LoVo (cell line): ENCODE data around the gene DZIP1L.
"Not testable (repeated sequence)": the region's sequence is repeated elsewhere in the genome, so short reads cannot be mapped to it uniquely, and the experiment has no call there.

ENCODE experiments used
- DNase-seq: peaks from one replicate; pipeline ENCODE4 v3.0.0-alpha.2; 2016; ENCODE audit warnings: low spot score

DZIP1L gene

DNA sequence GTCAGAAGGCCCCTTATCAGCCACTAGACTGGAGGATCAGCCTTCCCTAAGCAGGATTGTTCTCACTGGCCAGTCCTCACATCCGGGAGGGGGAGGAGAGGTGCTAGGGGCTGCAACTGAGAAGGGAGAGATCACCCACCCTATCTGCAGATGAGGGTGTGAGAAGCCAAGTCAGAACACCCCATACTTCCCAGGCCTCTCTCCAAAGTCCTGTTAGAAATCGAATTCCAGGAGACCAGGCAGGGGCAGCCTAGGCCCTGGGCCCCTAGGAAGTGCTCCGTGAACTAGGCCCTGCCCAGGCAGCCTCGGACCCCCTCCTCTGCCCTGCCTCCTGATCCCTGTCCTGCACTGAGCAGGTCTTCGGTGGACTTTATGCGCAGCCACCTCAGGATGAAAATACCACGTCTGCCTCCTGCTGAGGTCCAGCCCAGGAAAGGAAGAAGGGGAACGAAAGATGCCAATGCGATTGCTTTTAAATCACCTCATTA is 933 bp downstream of the DZIP1L start:
- DNase-seq: no peak

- DNase-seq: peak; percentile 31
Measured at GRCh38 chr3:138113326-138113725, 2.1 kb downstream of the DZIP1L start.

DNA sequence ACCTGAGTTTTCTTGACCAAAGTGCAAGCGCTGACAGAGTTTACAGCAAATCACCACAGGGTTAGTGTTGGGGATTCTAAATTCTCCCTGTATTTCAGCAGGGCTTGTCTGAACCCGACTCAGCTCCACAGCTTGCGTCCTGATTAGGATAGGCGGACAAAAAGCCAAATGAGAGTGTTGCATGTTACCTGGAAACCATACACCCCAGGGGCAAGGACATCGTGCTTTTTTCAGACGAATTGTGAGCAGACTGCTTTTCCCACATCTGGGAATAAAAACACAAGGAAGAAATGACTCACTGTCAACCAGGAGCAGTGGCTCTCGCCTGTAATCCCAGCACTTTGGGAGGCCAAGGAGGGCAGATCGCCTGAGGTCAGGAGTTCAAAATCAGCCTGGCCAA is 3.0 kb downstream of the DZIP1L start:
- no peak for DNase-seq

DNA sequence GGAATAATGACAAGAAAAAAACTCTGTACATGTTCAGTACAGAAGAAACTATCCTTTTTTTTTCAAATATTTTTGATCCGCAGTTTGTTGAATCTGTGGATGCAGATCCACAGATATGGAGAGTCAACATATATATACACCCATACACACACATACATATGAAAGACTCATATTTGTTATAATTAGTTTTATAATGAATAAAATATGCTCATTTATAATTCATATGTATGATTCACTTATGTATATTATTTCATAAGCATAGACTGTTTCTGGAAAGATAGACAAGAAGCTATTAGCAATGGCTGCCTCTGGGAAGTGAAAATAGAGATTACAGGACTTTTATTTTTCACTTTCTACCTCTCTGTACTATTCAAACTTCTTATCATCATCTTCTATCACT is 9.8 kb downstream of the DZIP1L start:
- no peak for DNase-seq

DNA sequence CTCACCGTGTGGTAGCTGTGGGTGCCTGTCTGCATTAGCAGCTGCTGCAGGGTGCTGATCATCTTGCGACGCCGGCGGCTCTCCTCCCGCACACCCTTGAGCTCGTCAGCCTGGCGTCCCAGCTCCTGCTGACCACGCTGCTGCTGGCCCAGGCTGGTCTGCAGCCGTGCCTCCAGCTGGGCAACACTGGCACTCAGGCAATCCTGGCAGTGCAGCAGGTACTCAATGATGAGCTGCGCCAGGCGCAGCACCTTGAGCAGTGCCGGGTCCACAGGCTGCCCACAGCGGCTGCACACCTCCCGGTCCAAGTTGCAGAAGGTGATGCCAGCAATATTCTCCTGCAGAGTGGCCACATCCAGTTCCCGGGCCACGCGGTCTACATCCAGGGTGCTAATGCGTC is 11.9 kb downstream of the DZIP1L start:
- DNase-seq: no peak

DNA sequence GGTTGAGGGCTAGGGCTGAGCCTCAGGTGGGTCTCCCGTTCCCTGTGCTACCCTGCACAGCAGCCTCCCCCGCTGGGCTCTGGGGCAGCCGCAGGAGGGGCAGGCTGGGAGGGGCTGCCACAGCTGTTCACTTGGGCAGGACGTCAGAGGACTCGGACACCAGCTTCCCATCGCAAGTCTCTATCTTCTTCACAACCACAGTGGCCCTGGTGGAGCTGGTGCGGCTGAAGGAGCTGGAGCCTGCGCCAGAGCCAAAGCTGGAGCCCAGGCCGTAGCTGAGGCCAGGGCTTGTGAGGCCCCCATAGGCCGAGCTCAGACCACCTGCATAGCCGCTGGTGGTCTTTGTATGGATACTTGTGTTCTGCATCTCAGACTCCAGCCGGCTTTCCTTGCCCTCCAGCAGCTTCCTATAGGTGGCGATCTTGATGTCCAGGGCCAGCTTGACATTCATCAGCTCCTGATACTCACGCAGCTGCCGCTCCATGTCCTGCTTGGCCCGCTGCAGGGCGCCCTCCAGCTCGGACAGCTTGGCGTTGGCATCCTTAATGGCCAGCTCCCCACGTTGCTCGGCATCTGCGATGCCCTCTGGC is 14.0 kb downstream of the DZIP1L start:
- DNase-seq: not testable (repeated sequence)

GRCh38 chr3:138099417-138099816 is 16.0 kb downstream of the DZIP1L start:
- DNase-seq: no peak

DNA sequence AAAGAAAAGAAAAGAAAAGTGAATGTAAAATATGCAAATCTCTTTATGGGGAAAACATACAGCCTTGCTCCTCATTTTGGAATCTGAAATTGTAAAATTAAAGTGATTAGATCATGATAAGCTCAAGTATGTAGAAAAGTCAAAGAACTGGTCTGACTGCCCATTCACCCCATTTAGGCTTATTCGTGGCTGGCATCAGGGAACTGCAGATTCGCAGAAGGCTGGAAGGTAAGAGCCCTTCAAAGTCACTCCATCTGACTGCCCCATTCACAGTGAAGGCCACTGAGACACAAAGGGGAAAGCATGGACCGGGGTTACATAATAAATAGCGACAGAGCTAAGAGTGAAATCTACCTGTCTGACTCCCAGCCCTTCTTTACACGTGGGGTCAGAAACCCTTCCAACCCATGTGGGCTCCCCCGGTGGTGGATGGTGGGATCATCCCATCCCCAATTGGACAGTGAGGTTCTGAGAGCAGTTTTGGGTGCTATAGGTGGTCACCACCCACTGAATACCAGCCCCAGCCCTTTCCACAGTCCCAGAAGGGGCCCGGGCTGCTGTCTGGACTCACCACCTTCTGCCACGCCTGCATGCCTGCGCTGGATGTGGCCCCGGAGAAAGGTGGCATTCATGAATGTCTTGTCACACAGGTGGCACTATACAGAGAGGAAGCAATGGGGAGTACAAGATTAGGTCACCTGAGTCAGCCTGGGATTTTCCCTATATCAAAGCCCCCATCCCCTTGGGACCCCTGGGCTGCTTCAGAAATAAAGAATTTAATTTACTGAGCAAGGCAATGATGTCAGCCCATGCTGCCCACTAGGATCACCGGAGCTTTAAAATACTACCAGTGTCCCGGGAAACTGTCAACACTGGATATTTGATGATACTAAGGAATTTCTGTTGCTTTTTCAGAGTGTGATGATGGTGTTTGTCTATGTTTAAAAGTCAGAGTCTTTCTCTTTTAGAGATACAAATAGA is 17.9 kb downstream of the DZIP1L start:
- no peak for DNase-seq

DNA sequence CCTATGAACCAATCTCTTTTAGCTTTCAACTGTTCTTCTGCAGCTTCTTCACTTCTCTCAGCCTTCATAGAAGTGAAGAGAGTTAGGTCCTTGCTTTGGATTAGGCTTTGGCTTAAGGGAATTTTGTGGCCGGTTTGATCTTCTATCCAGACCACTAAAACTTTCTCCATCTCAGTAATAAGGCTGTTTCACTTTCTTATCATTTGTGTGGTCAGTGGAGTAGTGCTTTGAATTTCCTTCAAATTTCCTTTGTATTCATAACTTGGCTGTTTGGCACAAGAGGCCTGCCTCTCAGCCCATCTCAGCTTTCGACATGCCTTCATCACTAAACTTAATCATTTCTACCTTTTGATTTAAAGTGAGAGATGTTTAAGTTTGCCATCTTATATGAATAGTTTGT is 21.7 kb downstream of the DZIP1L start:
- DNase-seq: no peak

GRCh38 chr3:138092023-138092422 is 23.4 kb downstream of the DZIP1L start:
- no peak for DNase-seq

- no peak for DNase-seq
Measured at GRCh38 chr3:138089091-138089490, 26.3 kb downstream of the DZIP1L start.

DNA sequence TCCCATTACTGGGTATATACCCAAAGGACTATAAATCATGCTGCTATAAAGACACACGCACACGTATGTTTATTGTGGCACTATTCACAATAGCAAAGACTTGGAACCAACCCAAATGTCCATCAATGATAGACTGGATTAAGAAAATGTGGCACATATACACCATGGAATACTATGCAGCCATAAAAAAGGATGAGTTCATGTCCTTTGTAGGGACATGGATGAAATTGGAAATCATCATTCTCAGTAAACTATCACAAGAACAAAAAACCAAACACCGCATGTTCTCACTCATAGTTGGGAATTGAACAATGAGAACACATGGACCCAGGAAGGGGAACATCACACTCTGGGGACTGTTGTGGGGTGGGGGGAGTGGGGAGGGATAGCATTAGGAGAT is 29.7 kb downstream of the DZIP1L start:
- not testable (repeated sequence) for DNase-seq

DNA sequence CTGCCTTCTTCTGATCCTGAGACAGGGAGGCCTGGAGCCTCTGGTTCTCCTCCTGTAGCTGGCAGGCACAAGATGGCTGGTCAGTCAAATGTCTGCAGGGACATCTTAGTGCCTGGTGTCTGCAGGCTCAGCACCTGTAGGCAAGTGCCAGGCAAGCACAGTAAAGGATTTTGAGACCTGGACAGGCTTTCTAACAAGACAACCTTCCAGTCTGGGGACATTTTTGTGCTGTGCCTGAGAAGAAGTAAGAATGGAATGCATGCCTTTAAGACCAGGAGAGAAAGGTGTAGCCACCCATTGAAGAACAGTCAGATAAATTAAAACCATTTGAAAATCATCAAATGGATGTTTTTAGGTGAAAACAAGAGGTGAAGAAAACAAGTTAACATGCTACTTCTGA is 31.2 kb downstream of the DZIP1L start:
- no peak for DNase-seq

- DNase-seq: no peak
Measured at GRCh38 chr3:138082992-138083386, 32.4 kb downstream of the DZIP1L start.

DNA sequence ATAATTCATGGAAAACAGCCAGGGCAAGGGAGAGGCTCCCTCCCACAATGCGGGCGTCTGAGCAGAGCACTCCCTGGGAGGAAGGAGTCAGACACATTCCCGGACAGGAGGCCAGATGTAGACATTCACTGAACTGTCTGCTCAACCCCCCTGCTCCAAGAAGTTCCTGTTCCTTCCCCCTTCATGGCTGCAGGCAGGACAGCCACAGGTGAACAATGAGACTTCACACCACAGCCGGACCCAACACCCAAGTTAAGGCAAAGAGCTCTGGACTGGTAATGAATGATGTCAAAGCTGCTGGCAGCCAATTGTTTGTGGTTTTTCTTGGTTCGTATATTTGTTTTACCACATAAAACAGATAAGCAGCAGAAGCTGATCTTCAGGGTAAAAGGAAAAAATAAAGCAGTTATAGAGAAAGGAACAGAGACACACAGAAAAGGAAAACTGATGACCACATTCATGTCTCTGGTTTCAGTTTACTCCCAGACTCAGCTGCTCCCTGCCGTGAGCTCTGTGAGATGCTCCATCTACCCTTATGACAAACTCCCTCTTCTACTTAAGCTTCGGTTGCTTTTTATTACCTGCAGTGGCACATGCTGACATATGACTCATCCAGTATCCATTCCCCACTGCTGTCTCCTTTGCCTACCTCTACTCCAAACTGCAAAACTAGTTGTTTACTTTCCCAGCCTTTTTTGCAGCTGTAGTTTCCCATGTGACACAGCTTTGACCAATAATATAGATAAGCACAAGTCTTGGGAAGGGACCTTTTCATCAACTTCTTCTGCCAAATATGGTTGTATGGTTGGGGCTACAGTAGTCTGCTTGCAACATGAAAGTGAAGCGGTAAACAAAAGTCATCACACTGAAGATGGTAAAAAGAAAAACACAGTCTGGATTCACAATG is 33.1 kb downstream of the DZIP1L start:
- DNase-seq: peak; percentile 71

GRCh38 chr3:138081371-138082084 is 33.9 kb downstream of the DZIP1L start:
- DNase-seq: no peak

DNA sequence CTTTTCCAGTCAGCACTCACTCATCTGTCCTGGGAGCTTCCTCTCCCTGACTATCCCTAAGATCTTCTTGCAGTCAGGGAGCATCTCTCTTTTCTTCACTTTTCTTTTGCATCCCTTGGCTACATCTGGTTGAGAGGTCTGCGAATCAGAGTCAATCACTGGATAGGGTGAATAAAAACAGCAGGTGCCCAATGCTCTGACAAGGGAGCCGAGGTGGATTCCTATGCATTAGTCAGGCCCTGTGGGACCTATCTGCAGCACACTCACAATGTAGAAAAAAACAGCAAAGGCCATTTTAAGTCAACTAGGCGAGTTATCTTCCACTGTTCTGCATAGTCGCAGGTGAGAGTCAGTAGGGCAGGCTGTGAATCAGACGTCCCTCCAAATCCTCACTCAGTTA is 35.5 kb downstream of the DZIP1L start:
- no peak for DNase-seq

- DNase-seq: peak; percentile 14
Measured at GRCh38 chr3:138078901-138079344, 36.5 kb downstream of the DZIP1L start.

DNA sequence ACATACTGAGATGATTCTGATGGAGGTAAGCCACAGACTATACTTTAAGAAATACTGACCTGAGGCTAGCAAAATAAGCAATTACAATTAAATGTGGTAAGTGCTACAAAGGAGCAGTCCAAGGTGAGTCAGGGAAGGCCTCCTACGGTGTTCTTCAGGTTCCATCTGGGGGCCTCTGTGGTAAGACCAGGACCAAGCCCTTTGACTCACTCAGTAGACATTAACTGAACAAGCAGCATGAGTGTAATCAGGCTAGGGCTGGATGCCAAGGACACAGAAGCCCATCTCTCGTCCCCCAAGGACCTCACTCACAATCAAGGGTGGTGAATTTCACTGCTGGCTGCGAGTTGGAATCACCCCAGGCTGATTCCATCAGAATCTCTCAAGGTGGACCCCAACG is 37.3 kb downstream of the DZIP1L start:
- no peak for DNase-seq

GRCh38 chr3:138072796-138073195 is 42.6 kb downstream of the DZIP1L start:
- DNase-seq: peak; percentile 32

- DNase-seq: no peak
Measured at GRCh38 chr3:138070006-138070405, 45.4 kb downstream of the DZIP1L start.
